Ovary (tissue), 9 donors: Measurements from ENCODE around the gene PTPRN2. TPM values are rescaled to one million over a fixed set of nuclear protein-coding genes. Genes with fewer than 3 reads are reported as not detected.

Source experiments
- DNase-seq, 5 donors: peaks; one replicate each; pipeline ENCODE4 v3.0.0-alpha.2; 2019 to 2020
- H3K27ac ChIP-seq, 2 donors: fragments of 200-600 bp; one replicate each; pipeline versions ENCODE4 v1.5.1 to v1.8.0; 2019 to 2022
- H3K27me3 ChIP-seq: fragments of 200-600 bp; one replicate; pipeline ENCODE4 v1.8.0; 2022
- H3K36me3 ChIP-seq: fragments of 200-600 bp; sonication (generic); one replicate; pipeline ENCODE4 v1.5.1; 2019
- H3K4me1 ChIP-seq: one replicate; pipeline ENCODE4 v1.8.1; 2013; ENCODE audit warnings: mild to moderate bottlenecking, moderate library complexity; ENCODE audit not compliant: insufficient read depth
- H3K4me3 ChIP-seq: fragments of 200-600 bp; sonication (generic); one replicate; pipeline ENCODE4 v1.5.1; 2017
- H3K9me3 ChIP-seq, 2 donors: fragments of 200-600 bp in 1 of 2; sonication (generic) in 1 of 2; one replicate each; pipeline versions ENCODE4 v1.5.1 to v1.8.1; 2013 to 2019; ENCODE audit warnings: mild to moderate bottlenecking in 1 of 2, moderate library complexity in 1 of 2
- CTCF ChIP-seq, 3 donors: fragments of 450-650 bp in 2 of 3; fragments of 200-600 bp in 1 of 3; IDR thresholded peaks; one replicate each; pipeline versions ENCODE4 v1.5.1 to v1.8.0; 2016 to 2022; ENCODE audit warnings: antibody characterized with exemption in 3 of 3, mild to moderate bottlenecking in 1 of 3
- EP300 ChIP-seq: sonication (generic); formaldehyde crosslinking; IDR thresholded peaks from one replicate; pipeline ENCODE4 v1.6.1; 2017; ENCODE audit warnings: antibody characterized with exemption
- POLR2A ChIP-seq: fragments of 450-650 bp; IDR thresholded peaks from one replicate; pipeline ENCODE4 v1.6.1; 2017; ENCODE audit warnings: antibody characterized with exemption, mild to moderate bottlenecking, moderate library complexity
- WGBS, 3 donors: extraction: QIAGEN DNeasy Blood & Tissue Kit in 1 of 3; methylation state at CpG; one replicate each; pipeline versions ENCODE4 v1.1.5 to v1.1.7; 2013 to 2017; 5-methylcytosine and 5-hydroxymethylcytosine counted together
- intact Hi-C, 4 donors: fragments of 100-400 bp; cut with DNase I; formaldehyde crosslinking; loops; one replicate each; pipeline versions ENCODE4 v1.11.0 to v1.15.1; 2022 to 2023
- polyA plus RNA-seq, 2 donors: library from polyadenylated mRNA; stranded (reverse); fragments of 200-250 nt in 1 of 2; fragments of 350-450 nt in 1 of 2; fragmentation: Illumina TruSeq in 1 of 2; extraction: RNeasy Lipid Tissue Mini Kit (QIAGEN cat#74804) in 1 of 2; gene quantifications; one replicate each; pipeline ENCODE4 v1.2.3, GENCODE V29; 2013 to 2014
- total RNA-seq, 7 donors: library from RNA; depleted of rRNA in 2 of 7; stranded (reverse); fragments of >200 nt in 2 of 7; fragmentation: NEBNext Ultra II Directional in 3 of 7; extraction: Animal tissue kit (Norgen Biotek cat#: 25700) in 3 of 7; gene quantifications; one replicate each; pipeline versions ENCODE4 v1.1.0 to v1.2.4, GENCODE V29; 2016 to 2023
- donor health status: DM: no; HTN: no; CAD: no; lungs with moderate emphysema.
- donor health status: DM: no; HTN: no; CAD: no.
- donor health status: Bipolar disorder and iron deficiency.
- donor health status: DM: yes; HTN: yes; CAD: no.
- donor health status: DM: no; HTN: no; CAD: no.
- donor health status: DM: yes; HTN: yes; CAD: no.

The PTPRN2 gene
- total and polyA plus RNA-seq, 9 donors: 3.5 to 11.1 (median 5.9) TPM

GRCh38 chr7:157930926-157931466 is 656.6 kb downstream of the PTPRN2 start:
- intact Hi-C loops: no loop called here
- DNase-seq: no peak
- 75 to 84% (median 79%) methylated on average over 13 of the region's 13 CpGs for WGBS, 3 donors

DNA sequence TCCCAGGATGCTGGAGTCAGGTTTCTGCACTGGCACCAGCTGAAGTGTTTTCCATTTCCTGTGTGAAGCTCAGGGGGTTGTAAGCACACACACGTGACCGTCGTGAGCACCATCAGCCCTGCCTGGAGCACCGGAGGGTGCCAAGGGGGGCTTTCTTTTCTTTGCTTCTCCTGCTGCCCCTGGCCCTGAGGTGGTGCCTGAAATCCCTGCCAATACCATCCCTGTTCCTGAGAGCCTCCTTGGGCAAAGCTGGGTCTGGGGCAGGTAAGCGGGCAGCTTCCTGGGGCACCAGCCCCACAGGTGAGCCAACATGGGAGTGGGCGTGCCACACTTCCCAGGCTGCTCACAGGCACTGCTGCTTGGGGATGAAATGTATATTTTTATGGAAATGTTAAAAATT is 657.2 kb downstream of the PTPRN2 start:
- WGBS, 3 donors: 48 to 53% (median 50%) methylated on average over 6 of the region's 6 CpGs
- Histone ChIP-seq H3K27me3 (no peaks in the 10 kb centered on the region), H3K27ac (no peak overlapping the region), H3K4me1 (no peaks in the 10 kb centered on the region), H3K36me3 (no peaks in the 10 kb centered on the region), H3K4me3 (no peak overlapping the region), H3K9me3 (no peaks in the 10 kb centered on the region)
- intact Hi-C loops: no loop called here
- TF ChIP-seq EP300 (no peak), CTCF (IDR thresholded peaks at IDR 0.05) (no peak), POLR2A (no peak)
- DNase-seq: no peak

More at GRCh38 chr7:157930926-157931466, 656.6 kb downstream of the PTPRN2 start:
- Histone ChIP-seq H3K27ac (no peak overlapping the region), H3K4me1 (no peaks in the 10 kb centered on the region), H3K9me3 (no peaks in the 10 kb centered on the region), H3K27me3 (no peaks in the 10 kb centered on the region), H3K36me3 (no peaks in the 10 kb centered on the region), H3K4me3 (no peak overlapping the region)
- TF ChIP-seq EP300 (no peak), CTCF (IDR thresholded peaks at IDR 0.05) (no peak), POLR2A (no peak)

DNA sequence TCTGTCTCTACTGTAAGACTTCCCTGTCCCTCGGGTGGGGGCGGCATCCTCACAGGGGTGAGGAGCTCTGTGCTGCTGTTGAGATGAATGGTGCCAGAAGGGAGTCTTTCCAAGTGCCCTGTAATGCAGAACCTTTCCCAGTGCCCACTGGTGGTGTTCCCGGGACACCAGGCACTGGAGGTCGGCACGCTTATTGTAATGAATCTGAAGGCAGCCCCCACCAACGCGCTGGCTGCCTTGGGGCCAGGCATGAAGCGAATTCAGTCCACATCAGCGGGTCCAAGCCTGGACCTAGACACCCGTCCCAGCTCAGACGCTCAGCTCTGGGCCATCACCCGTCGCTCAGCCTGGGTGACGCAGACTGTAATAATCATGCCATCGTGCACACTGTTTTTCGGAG is 658.0 kb downstream of the PTPRN2 start:
- WGBS, 3 donors: 71 to 85% (median 84%) methylated on average over 16 of the region's 16 CpGs
- H3K4me3 ChIP-seq: no peak overlapping the region
- no peak overlapping the region for H3K27ac ChIP-seq
- DNase-seq: no peak
- TF ChIP-seq EP300: no peak
- TF ChIP-seq CTCF (IDR thresholded peaks at IDR 0.05): no peak
- no peak for TF ChIP-seq POLR2A
- H3K4me1 ChIP-seq: no peaks in the 10 kb centered on the region
- H3K36me3 ChIP-seq: no peaks in the 10 kb centered on the region
- no peaks in the 10 kb centered on the region for H3K27me3 ChIP-seq
- H3K9me3 ChIP-seq: no peaks in the 10 kb centered on the region
- intact Hi-C loops: no loop called here

DNA sequence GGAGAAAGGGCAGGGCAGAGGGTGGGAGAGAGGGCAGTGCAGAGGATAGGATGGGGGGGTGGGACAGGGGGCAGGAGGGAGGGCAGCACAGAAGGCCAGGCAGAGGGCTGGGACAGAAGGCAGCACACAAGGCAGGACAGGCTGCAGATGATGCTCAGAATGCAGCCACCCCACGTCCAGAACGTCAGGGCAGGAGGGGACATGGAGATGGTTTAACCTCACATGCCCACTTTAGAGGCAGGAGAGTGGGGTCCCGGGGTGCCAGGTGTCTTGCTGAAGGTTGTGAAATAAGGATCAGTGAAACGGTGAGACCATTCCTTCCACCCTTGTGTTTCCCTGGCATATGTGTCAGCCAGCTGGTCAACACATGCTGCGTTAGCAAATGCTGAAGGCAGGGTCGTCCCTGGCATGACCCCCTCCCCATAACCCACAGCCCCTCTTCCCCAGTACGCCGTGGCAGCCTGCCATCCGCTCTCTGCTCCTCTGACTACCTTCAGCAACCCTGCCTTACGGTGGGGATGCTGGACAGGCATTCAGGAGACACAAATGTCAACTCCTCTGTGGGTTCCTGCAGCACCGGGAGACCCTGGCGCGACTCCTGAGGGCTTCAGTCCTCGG is 658.7 kb downstream of the PTPRN2 start:
- intact Hi-C loops: no loop called here
- Histone ChIP-seq H3K9me3 (no peaks in the 10 kb centered on the region), H3K27me3 (no peaks in the 10 kb centered on the region), H3K4me3 (no peak overlapping the region), H3K36me3 (no peaks in the 10 kb centered on the region), H3K4me1 (no peaks in the 10 kb centered on the region), H3K27ac (no peak overlapping the region)
- no peak for TF ChIP-seq EP300
- TF ChIP-seq CTCF (IDR thresholded peaks at IDR 0.05): no peak
- TF ChIP-seq POLR2A: no peak
- 70 to 71% (median 70%) methylated on average over 14 of the region's 14 CpGs for WGBS, 3 donors
- DNase-seq: no peak
